NOMO-1 treated with dmso at 0.1 percent for 144 hours (cell line): ENCODE measurements around the gene MYADM.

Experiments used
- DNase-seq: peaks from one replicate; lab custom pipeline; 2025; ENCODE audit not compliant: unreplicated experiment; lab: John Stamatoyannopoulos, UW

Gene MYADM

GRCh38 chr19:53883231-53883661 lies 15.6 kb downstream of the MYADM start:
- no peak for DNase-seq

GRCh38 chr19:53883741-53884140 lies 16.1 kb downstream of the MYADM start:
- DNase-seq, result no peak

- DNase-seq, result no peak
Measured at GRCh38 chr19:53884256-53884655, 16.6 kb downstream of the MYADM start.

- no peak for DNase-seq
Measured at GRCh38 chr19:53885036-53885435, 17.4 kb downstream of the MYADM start.

GRCh38 chr19:53892301-53892980 lies 24.8 kb downstream of the MYADM start:
- DNase-seq, result no peak

- no peak for DNase-seq
Measured at GRCh38 chr19:53892981-53893325, 25.3 kb downstream of the MYADM start.

GRCh38 chr19:53894707-53895106 lies 27.0 kb downstream of the MYADM start:
- no peak for DNase-seq

GRCh38 chr19:53896682-53897081 lies 29.0 kb downstream of the MYADM start:
- no peak for DNase-seq

GRCh38 chr19:53897459-53897858 lies 29.8 kb downstream of the MYADM start:
- DNase-seq, result no peak

GRCh38 chr19:53898166-53898565 lies 30.5 kb downstream of the MYADM start:
- no peak for DNase-seq

- no peak for DNase-seq
Measured at GRCh38 chr19:53898636-53899341, 31.1 kb downstream of the MYADM start.

GRCh38 chr19:53900191-53900860 lies 32.6 kb downstream of the MYADM start:
- DNase-seq, result no peak

- no peak for DNase-seq
Measured at GRCh38 chr19:53903055-53903680, 35.5 kb downstream of the MYADM start.

GRCh38 chr19:53904909-53905308 lies 37.2 kb downstream of the MYADM start:
- DNase-seq, result no peak

GRCh38 chr19:53905787-53906186 lies 38.1 kb downstream of the MYADM start:
- no peak for DNase-seq

- no peak for DNase-seq
Measured at GRCh38 chr19:53906211-53907192, 38.8 kb downstream of the MYADM start.

- DNase-seq, result no peak
Measured at GRCh38 chr19:53907193-53907581, 39.5 kb downstream of the MYADM start.

GRCh38 chr19:53907690-53908089 lies 40.0 kb downstream of the MYADM start:
- DNase-seq, result no peak

GRCh38 chr19:53908106-53908934 lies 40.6 kb downstream of the MYADM start:
- DNase-seq, result no peak

GRCh38 chr19:53908935-53909415 lies 41.3 kb downstream of the MYADM start, which contains the start of gene CACNG7:
Gene CACNG7, plus strand, starts transcription at chr19:53909278. Its CDS starts 3,554 bp downstream, at chr19:53912832.
- no peak for DNase-seq
